NK-92 (cell line): Measurements from ENCODE around the gene ZNF503.

ENCODE experiments used
- DNase-seq: peaks from one replicate; lab custom pipeline; 2025; ENCODE audit not compliant: unreplicated experiment; lab: John Stamatoyannopoulos, UW

ZNF503 gene

DNA sequence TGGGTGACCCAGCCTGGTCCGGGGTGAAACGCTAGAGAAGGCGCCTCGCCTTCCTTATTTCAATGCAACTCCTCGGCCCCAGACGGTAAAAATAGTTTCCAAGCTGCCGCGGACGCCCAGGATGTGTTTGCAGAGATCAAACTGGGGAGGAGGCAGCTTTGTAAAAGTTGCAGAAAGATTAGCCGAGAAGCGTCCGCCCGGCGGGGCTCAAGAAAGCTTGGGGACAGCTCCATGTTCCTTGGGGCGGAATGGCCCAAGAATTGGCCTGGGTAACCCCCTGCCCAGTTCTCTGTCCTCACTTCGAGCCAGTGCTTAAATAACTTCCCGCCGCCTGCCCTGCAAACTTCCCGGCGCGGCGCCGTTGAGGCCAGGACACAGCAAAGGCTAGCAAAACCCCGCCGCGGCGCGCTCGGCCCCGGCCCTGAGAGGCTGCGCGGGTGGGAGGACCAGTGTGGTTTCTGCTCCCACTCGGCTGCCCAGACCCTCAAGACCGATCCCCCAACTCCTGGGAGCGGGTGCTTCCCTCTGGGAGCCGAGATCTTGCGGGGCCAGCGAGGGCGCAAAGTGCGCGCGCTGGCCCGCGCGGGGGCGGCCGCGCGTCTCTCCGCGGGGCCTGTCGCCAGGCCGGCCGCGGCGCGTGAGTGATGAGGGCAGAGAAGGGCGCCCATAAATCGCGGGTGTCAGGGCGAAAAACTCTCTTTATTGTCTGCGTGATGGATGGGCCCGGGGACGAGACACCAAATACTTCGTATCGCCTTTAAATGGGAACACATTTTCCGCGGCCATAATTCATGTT lies 6.3 kb upstream of the ZNF503 start:
- no peak for DNase-seq

DNA sequence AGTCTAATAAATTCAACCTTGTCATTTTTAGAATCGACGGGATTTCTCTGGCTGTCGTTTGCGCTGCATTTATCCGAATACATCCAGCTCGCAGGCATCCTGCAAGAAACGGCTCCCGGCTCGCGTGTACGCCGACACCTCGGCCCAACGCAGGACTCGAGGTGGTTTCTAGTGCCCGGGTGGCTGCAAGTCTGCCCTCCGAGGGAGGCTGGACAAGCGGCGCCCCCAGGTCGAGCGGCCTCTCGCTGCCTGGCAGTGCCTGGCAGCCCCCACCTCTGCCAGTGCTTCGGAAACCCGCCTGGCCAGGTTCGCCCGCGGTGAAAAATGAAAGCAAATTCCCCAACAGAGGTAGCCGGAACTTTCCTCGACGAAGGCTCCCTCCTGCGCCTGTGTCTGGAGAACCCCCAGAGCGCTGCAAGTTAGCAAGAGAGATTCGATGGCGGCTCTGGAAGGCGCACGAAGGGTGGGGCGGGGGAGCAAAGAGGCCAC lies 5.7 kb upstream of the ZNF503 start:
- DNase-seq: no peak

DNA sequence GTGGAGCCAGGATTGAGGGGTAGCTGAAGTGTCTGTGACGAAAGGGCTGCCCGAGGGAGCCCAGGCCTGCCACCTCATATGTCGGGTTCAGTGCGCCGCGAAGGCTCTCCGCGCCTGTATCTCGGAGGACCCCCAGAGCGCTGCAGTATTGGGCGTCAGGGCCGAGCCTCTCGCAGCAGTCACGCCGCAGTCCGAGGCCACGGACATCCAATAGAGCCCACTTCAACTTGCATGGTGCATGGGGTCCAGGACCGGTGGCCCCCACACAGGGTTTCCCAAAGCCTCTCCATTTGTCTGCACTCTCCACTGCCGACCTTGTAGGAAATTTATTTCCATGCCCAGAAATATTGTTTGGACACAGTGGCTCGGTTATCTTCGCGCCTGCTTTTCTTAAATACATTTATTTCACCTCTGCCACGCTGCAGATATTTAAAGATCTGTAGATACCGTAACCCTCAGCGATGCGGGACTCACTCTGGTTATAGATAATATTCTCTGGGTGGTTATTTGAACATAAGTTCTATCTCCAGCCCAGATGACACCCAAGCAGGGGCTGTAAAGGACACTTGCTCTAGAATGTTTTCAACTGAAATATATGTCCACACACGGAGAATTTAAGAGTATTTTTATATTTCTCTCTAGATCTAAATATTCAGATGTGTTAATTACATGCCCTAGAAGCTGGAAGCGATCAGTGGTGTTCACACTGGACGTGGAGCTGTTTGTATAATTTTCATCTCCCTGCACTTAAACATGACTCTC lies 5.1 kb upstream of the ZNF503 start:
- no peak for DNase-seq

DNA sequence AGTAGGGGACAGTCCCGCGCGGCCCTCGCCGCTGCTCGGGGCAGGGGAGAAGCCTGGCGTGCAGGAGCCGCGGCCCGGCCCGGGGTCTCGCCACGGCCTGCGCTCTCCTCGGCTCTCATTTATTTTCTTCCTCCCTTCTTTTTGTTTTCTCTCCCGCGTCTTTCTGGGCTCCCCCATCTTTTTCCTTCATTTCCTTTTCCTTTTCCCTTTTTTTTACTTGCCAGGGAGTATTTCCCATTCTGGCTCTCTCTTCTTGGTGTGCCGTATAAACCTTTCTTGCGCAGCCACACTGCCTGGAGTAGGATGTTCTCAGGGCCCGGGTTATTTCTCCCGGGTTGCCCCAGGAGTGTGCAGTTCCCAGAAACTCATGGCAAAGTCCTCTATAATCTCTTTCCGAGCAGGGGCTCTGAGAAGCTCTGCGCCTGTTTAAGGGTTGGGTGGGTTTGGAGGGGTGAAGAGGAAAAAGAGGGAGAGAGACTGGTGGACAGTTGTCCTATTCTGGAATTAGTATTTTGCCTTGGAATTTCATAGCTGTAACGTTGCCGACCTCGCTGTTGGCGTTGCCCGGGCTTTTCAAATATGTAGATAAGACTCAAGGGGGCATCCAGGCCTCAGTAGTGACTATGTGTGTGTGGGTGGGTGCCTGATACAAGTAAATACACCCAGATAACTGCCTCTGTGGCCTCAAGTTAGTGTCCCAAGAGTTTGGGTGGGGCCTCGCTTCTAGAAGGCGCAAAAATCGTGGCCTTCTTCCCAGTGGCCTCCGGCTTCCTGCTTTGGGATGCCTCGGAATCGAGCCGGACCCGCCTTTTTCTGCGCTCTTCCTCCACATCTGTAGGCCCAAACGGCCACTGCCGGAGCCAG lies 4.3 kb upstream of the ZNF503 start:
- no peak for DNase-seq

DNA sequence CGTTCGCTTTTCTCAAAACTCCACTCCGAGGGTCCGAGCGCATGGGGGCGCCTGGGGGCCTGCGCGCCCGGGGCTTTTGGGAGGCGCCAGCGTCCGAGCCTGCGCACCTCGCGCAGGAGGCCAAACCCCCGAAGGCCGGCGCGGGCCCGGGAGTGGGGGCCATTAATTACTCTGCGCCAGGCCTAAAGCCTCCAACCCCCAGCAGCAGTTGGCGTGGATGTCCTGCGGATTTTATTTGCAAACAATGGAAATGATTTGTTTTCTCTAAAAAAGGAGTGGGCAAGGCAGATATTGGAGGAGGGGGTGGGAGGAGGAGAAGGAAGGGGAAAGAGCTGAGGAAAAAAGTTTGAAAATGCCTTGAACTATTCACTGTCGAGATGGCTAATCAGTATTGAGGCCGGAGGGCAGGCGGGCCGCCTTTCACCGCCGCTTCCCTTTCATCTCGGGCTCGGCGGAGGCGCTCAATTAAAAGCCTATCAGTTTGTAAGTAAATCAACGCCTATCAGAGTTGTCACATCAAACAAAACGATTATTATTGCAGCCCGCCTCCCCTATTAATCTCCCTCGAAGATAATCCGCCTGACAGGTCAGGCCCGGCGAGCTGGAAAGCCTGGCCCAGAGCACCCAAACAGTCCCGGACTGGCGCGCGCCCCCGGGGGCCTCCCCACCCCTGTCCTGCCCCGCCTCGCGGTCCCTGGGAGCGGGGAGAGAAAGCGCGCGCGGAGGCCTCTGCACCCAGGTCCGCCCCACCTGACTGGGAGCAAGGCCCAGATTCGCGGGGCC lies 3.4 kb upstream of the ZNF503 start:
- DNase-seq: no peak

DNA sequence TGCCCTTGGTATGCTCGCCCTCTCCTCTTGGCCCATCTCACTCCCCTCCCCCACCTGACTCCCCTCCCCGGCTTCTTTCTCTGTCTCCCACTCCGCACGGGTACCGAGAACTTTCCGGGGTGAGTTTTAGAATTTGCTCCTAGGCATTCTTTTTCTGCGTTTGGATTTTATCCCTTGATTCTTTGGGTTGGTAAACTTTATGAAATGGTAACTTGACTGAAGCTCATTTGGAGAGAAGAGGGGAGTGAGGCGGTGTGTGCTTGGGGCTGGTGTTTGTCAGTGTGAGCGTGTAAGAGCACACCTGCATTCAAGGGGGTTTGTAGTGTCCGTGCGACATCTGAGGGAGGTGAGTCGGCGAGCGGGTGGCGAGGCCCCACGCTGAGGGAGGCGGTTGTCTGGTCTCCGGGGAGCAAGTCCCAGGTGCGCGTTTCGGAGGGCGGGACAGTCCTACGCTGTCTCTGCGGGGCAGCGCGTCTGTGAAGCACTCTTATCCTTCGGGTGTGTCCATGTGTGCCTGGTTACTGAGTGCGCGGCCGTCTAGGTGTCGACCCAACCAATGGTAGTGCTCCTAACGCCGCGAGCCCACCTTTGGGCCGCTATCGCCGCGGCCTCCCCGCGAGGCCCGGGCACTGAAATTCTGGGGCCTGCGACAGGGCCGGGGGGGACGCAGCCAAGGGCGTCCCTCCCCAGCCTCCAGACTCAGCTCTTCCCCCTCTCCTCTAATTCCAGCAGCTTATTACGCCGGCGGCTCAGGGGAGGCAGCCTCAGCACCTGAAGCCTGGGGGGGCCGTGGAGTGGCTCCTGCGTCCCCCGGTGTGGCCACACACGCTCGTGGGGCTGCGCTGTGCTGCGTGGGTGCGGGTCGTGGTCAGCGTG lies 2.6 kb upstream of the ZNF503 start:
- no peak for DNase-seq

DNA sequence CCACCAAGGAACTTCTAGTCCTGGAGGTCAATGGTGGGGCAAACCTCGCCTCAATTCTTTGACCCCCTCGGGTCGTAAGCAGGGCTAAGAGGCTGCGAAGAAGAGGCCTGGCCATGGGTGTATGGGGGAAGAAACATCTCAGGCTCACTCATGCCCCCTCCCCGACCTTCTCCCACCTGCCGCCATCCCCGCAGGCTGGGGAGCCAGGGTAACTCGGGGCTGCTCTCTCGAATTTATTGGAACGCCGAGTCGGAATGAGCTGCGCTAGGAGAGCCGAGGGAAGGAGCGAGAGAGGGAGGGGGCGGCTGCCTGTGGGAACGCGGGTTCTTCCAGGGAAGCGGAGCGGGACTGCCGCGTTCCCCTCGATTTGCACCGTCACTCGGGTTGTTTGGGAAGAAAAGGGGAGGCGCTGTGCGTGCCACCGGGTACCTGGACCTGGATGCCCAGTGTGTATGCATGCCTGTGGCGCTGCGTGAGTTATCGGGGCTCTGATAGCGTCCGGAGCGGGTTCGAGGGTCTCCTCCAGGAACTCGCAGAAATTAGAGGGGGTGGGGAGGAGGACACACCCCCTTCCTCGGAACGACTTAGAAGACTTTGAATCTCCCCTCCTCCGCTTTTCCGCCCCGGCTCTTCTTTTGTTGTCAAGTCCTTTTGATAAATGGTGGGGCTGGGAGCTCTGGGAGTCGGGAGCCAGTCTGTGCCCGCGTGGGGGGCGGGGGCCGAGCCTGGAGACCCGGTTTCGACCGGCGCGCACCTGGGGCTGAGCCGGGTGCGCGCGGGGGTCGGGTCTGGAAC lies 1.8 kb upstream of the ZNF503 start:
- DNase-seq: no peak

DNA sequence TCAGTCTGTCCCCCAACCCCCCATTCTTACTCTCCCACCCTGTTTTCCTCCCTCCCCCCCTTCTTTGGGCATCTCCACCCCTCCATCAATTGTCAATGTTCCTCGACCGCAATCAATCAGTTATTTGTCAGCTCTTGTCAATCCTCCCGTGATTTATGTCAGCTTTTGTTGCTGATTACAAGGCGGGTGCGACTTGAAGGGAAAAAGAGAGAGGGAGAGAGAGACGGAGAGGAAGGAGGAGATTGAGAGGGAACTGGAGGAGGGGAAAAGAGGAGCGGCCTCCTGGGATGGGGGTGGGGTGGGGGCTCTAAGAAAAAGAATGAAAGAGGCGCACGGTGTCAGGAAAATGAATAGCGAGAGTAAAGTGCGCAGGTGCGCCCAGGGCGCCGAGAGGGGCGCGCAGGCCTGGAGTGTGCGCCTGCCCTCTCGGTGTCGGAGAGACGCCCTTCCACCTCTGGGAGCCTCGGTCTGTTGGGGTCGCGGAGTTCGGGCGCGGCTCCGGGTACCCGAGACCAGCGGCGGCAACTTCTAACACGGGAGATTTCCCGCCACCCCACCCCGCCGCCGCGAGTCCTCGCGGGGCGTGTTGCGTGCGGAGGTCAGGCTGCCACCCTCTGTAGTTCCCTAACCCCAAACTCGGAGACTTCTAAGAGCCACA lies 1.1 kb upstream of the ZNF503 start:
- DNase-seq: no peak

DNA sequence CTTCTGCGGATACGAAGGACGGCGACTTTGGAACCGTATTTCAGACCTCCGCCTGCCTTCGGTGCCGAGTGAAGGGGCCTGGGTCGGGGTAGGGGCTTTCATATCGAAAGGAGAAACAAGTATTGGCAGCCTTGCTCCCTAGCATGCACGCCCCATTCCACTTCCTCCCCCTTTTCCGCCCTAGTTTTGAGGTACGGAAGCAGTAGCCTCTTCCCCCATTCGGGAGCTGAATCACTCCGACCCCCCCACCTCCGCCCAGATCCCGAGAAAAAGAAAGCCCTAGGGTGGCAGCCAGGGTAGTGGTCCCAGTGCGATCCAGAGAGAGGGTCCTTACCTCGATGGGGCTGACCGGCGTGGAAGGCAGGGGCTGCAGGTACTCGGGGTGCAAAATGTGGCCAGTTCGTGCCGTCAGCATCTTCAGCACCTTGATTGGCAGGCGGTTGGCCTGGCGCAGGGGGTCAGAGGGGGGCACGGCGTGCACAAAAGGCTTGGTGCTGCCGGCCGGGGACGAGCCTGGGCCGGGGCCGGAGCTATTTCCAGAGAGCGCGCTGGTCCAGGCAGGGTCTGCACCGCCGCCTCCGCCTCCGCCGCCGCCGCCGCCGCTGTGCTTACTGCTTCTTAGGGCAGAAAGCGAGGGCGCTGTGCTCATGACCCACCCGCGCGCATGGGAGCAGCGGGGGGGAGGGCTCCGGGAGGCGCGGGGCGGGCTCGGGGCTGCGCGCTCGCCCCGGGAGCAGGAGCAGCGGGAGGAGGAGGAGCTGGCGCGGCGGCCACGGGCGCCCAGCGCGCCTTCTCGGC lies 594 bp downstream of the ZNF503 start:
- DNase-seq: no peak

DNA sequence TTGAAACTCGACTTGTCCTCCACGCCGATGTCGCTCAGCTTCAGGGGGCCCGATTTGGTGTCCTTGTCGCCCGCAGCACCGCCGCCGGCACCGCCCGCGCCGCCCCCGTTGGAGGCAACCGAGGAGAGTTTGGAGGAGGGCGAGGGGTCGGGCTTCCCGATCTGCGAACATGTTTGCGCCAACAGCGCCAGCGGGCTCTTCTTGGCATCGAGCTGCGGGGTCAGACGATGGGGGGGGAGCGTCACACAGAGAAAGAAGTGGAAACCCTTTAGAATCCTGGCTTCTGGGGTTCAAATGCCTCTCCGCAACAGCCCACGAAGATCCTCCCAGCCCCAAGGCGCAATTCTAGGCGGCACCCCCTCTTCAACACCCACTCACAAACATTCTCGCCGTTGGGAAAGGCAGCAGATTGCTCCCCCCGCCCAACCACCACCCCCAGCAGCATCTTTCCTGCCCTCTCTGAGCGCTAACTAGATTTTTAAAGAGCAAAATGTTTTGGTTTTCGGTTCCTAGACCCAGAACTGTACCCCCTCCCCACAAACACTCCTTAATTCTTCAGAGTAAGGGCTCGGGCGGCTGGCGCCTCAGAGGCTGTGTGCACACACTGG lies 1.3 kb downstream of the ZNF503 start:
- DNase-seq: no peak

DNA sequence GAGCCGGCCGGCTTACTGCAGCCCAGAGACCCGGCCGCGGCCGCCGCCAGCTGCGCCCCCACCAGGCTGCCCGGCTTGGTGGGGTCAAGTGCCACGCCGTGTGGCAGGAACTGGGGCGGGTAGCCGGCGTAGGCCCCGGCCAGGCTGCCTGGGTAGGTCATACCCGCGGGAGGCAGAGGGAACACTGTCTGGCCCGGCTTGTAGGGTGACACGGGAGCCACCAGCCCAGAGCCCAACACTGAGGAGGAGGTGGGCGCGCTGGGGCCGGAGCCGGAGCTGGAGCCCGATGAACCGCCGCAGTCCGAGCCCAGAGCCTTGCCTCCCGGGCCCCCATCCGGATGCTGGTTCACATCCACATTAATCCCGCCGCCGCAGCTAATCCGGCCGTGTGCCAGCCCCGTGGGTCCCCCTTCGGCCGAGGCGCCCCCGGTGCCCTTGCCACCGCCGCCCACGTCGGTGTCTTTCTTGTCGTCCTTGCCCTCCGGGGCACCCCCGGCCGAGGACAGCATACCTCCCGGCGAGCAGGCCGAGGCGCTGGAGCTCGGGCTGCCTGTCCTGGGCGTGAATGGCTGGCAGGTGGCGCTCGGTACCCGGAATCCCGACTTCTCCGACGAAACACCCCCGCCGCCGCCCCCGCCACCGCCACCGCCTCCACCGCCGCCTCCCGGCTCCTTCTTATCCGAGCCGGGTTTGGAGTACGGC lies 2.0 kb downstream of the ZNF503 start:
- no peak for DNase-seq

DNA sequence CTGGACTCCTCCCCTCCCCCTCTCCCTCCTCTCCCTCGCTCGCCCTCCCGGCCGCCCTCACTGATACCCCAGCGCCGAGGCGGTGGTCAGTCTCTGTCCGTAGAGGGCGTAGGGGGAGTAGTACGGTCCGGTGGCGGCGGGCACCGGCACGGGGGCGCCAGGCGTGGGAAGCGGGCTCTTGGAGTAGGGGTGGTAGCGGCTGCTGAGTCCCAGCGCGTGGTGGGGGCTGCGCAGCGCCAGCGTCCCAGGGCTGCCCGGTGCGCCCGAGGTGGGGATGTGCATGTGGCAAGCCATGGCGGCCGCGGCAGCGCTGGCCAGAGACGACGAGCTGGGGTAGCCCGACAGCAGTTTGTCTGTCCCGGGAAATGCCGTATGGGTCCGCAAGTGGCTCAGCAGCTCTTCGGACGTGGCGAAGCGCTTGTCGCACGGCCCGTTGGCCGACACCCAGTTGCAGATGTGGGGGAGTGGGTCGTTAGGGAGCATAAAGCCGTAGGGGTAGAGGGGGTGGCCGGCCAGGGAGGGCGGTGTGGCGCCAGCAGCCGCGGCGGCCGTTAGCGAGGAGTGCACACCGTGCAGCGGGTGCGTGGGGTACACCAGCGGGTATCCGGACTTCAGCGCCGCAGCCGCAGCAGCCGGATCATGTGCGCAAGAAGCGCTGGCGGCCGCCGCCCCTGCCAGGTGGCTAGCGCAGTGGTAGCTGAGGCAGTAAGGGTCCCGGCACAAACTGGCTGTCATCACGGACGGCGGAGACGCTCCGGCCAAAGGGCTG lies 2.7 kb downstream of the ZNF503 start:
- no peak for DNase-seq

DNA sequence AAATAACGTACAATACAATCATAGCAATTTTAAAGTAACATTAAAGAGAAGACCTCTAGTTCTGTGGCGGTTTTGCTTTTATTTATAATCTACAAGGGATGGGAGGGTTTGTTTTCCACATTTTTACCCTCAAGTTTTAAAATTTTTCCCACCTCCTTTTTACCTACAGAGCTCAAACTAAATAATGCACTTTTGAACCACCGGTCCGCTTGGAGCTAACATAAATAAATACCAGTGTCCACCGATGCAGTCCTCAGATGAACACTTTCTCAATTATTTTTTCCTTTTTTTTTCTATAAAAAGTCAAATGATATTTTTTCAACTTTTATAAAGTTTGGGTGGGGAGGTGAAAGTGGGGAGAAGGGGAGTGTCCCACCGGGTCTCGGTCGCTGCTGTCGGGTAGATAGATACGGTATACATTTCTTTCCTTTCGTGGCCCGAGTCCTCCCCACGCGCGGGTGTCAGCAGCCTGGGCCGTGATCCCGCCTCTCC lies 3.3 kb downstream of the ZNF503 start:
- DNase-seq: no peak

DNA sequence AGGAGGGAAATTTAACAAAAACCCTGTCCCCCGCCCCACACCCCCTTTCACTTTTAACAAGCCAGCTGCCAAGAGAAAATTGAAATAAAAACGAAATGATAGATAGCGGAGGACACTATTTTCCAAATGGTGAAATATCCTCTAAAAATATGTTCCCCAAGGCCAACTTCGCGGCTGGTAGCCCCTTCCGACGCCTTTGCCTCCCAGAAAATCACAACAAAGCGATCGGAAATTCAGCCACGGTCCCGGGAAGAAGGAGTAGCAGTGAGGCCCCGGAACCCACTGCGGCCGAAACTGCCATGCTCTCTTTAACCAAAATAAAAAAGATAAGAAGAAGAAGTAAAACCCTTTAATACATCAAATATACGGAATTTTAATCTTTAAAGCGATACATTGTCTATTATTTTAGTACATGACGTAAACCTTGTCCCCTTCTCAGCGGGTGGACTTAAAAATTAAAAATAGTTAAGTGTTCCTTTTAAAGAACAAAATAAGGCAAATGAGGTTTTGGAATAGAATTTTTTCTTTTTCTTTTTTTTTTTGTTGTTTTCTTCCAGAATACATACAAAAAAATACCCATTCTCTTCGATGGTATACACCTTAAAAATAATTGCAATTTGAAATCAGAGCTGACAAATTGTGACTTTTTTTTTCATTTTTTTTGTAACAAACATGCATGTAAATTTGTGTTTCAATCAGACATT lies 3.9 kb downstream of the ZNF503 start:
- DNase-seq: no peak
